COLO829 (cell line): Measurements from ENCODE around the gene PTGDS.
"Not testable (repeated sequence)": the region's sequence is repeated elsewhere in the genome, so short reads cannot be mapped to it uniquely, and the experiment has no call there.

Source experiments
- DNase-seq: peaks from one replicate; pipeline ENCODE4 v3.0.0; 2012; ENCODE audit warnings: low spot score

The PTGDS gene

GRCh38 chr9:136992819-136993369, 15.6 kb downstream of the PTGDS start:
- DNase-seq, result no peak

GRCh38 chr9:136994180-136994887, 17.0 kb downstream of the PTGDS start:
- DNase-seq, result no peak

- no peak for DNase-seq
Observed at GRCh38 chr9:136994888-136995230, 17.6 kb downstream of the PTGDS start.

DNA sequence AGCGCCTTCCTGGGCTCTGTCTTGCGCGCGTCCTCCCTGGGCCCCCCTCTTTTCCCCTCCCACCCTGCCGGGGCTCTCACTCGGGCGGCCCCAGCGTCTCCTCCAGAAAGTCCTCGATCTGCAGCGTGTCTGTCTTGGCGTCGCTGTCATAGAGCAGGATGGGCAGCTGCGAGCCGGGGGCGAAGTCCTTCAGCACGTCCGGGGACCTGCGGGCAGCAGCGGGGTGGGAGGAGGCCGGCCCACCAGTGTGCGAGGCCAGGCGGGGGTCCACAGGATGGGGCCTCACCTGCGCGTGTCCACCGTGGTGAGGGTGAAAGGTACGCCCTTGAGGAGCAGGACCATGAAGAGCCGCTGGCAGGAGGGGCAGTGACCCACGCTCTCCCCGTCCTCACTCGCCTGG, 18.1 kb downstream of the PTGDS start:
- DNase-seq, result no peak

- no peak for DNase-seq
Observed at GRCh38 chr9:136995772-136996311, 18.5 kb downstream of the PTGDS start.

DNA sequence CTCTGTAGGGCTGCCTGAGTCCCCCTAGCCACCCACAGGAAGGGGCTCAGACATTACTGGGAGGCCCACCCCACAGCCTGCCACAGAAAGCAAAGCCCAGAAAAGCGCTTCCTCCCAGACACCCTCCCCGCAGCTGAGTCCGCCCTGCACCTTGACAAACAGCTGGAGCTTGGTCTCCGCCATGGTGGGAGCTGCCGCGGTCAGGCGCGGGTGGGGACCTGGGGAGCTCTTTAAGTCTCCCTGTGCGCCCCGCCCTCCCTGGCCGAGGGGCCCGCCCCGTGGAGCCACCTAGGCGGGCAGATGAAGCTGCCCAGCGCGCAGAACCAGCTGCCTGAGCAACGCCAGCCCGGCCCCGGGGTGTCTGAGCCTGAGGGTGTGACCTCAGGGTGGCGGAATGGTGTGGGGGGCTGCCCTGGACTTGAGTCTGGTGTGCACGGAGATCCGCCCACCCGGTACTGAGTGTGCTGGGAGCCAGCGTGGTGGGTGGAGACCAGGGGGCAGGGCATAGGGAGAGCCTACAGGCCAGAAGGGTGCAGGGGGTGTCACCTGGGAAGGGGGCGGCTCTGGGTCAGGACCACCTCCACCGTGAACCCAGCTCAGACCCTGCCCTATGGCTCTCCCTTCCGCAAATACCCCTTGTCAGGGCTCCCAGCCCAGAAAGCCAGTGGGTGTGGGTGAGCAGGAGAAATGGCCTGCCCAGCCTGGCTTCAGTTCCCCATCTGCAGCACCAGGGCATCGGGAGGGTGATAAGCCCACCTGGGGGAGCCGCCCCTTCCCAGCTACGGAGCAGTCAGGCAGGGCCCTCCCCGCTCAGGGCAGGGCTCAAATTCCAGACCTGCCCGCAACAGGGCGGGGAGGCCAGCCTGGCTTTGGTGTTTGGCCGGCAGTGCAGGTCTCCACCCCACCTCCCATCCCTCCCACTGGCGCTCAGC, 19.3 kb downstream of the PTGDS start, which contains the start of gene CLIC3:
TSS of gene CLIC3 (minus strand) at position 208 of the 932 bp plus-strand sequence. CDS start at position 183, 25 bp downstream.
- DNase-seq, result no peak

DNA sequence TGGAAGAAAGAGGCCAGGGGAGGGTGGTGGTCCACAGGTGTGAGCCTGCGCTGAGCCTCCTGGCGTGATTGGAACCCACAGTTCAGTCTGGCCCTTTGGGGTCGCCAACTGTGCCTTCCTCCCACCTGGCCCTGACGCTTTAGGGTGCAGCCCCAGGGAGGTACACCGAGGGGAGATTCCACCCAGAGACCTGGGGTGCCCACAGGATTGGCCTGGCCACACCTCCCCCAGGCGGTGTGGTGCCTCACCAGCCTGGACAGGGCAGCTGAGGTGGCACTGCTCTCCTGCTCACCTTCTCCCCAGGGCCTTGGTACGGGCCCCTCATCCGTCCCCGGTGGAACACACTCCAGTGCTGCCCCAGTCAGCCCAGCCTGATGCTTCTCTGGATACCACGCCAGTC, 20.1 kb downstream of the PTGDS start:
- no peak for DNase-seq

GRCh38 chr9:136997830-136998234, 20.5 kb downstream of the PTGDS start:
- no peak for DNase-seq

- no peak for DNase-seq
Observed at GRCh38 chr9:137000177-137000930, 23.1 kb downstream of the PTGDS start.

DNA sequence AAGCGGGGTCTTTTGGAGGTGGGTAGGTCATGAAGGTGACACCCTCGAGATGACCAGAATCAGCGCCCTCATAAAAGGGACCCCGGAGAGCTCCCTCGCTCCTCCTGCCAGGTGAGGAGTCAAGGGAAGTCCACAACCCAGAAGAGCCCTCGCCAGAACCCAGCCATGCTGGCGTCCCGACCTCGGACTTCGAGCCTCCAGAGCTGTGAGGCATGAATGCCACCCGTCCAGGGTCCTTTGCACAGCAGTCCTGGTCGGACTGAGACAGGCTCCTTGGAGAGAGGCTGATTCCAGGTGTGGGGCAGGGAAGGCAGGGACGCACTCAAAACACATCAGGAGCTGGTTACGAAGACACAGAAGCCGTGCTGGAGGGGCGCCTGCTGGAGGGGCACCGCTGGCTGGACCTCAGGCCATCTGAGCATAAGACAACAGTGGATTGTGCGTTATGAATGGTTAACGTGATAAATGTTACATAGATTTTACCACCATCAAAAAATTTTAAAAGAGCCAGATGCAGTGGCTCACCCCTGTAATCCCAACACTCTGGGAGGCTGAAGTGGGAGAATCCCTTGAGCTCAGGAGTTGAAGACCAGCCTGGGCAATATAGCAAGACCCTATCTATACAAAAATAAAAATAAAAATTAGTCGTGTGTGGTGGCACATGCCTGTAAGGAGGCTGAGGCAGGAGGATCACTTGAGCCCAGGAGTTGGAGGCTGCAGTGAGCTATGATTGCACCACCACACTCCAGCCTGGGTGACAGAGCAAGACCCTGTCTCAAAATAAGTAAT, 24.7 kb downstream of the PTGDS start:
- no peak for DNase-seq

GRCh38 chr9:137002646-137003041, 25.3 kb downstream of the PTGDS start:
- DNase-seq, result no peak

DNA sequence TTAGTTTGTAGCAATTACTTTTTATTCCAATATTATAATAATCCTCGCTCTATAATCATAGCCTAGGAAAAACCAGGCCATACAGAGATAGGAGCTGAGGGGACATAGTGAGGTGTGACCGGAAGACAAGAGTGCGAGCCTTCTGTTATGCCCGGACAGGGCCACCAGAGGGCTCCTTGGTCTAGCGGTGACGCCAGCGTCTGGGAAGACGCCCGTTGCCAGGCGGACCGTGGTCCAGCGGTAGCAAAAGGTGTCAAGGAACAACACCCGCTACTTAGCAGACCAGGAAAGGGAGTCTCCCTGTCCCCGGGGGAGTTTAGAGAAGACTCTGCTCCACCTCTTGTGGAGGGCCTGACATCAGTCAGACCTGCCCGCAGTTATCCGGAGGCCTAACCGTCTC, 27.0 kb downstream of the PTGDS start:
- DNase-seq, result not testable (repeated sequence)

GRCh38 chr9:137006116-137007003, 29.1 kb downstream of the PTGDS start:
- DNase-seq, result no peak

DNA sequence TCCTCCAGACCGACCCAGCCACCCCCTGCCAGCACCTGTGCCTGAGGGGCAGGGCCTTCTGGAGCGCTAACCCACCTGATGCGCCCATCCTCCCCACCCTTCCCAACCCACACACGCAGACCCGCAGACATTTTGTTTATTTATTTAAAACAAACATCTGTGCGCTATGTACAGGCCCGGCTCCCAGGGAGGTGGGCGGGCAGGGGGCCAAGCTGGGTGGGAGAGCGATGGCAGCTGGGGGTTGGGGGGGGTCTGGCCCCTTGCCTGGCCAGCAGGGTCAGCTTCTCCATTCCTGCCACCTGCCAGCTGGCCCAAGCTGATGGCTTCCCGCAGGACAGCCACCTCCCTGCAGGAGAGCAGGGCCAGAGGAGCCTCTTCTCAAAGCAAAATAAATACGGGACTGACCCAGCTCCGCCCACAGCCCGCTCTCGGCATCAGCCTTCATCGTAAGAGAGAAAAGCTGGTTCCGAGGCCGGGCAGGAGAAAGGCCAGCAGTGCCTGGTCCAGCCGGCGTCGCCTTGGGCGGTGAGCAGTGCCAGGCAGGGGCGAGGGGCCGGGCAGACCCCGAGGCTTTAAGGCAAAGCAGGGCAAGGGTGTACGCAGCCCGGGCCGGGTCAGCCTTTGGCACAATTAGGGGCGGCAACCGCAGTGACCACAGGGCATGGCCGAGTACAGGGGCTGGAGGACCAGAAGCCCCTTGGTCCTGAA, 30.0 kb downstream of the PTGDS start:
- DNase-seq, result no peak

GRCh38 chr9:137007816-137008270, 30.5 kb downstream of the PTGDS start:
- no peak for DNase-seq

DNA sequence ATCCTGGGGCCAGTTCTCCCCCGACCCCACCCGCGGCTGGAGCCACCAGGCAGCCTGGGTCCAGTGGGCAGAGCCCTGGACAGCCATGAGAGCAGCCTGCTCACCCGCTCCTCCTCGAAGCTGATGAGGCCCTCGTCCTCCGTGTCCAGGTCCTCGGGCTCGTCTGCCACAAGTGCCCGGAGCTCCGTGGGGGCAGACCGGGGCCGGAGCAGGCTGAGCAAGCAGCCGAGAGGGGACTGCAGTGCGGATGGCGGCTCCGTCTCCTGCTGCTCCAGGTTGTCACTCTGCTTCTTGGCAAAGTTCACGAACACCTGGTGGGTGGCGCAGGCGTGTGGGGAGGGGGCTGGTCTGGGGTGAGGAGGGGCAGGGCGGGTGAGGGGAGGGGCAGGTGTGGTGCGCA, 31.0 kb downstream of the PTGDS start:
- DNase-seq, result no peak

- no peak for DNase-seq
Observed at GRCh38 chr9:137009217-137009616, 31.9 kb downstream of the PTGDS start.

GRCh38 chr9:137009938-137010732, 32.8 kb downstream of the PTGDS start:
- no peak for DNase-seq
